HG03025 (cell line): ENCODE data around the gene AQP12A.
"Not testable (repeated sequence)": the region's sequence is repeated elsewhere in the genome, so short reads cannot be mapped to it uniquely, and the experiment has no call there.

ENCODE experiments used
- ATAC-seq: cut with Tn5 transposase; IDR thresholded peaks from one replicate; pipeline ENCODE4 v1.9.1; 2021; ENCODE audit warnings: mild to moderate bottlenecking, moderate library complexity; ENCODE audit not compliant: unreplicated experiment, low FRiP score

AQP12A gene

GRCh38 chr2:240686460-240686859 lies 5.2 kb upstream of the AQP12A start:
- no peak for ATAC-seq

- no peak for ATAC-seq
Observed at GRCh38 chr2:240687045-240687740, 4.5 kb upstream of the AQP12A start.

GRCh38 chr2:240687741-240688552 lies 3.7 kb upstream of the AQP12A start:
- no peak for ATAC-seq

GRCh38 chr2:240688553-240688919 lies 3.1 kb upstream of the AQP12A start:
- ATAC-seq, result no peak

- no peak for ATAC-seq
Observed at GRCh38 chr2:240689975-240690374, 1.7 kb upstream of the AQP12A start.

GRCh38 chr2:240690421-240691074 lies 1.1 kb upstream of the AQP12A start:
- ATAC-seq, result not testable (repeated sequence)

GRCh38 chr2:240691075-240691427 lies 615 bp upstream of the AQP12A start:
- ATAC-seq, result not testable (repeated sequence)

GRCh38 chr2:240692583-240693561 lies 1.2 kb downstream of the AQP12A start:
- ATAC-seq, result not testable (repeated sequence)

GRCh38 chr2:240694304-240694703 lies 2.6 kb downstream of the AQP12A start:
- not testable (repeated sequence) for ATAC-seq

GRCh38 chr2:240695593-240695992 lies 3.9 kb downstream of the AQP12A start:
- ATAC-seq, result not testable (repeated sequence)

- not testable (repeated sequence) for ATAC-seq
Observed at GRCh38 chr2:240696469-240696868, 4.8 kb downstream of the AQP12A start.

GRCh38 chr2:240698852-240699561 lies 7.3 kb downstream of the AQP12A start:
- not testable (repeated sequence) for ATAC-seq

GRCh38 chr2:240699835-240700234 lies 8.2 kb downstream of the AQP12A start:
- not testable (repeated sequence) for ATAC-seq

GRCh38 chr2:240700616-240701015 lies 8.9 kb downstream of the AQP12A start:
- ATAC-seq, result not testable (repeated sequence)

- no peak for ATAC-seq
Observed at GRCh38 chr2:240701091-240701735, 9.5 kb downstream of the AQP12A start.

GRCh38 chr2:240701736-240702639 lies 10.3 kb downstream of the AQP12A start:
- ATAC-seq, result no peak

GRCh38 chr2:240702640-240703011 lies 11.0 kb downstream of the AQP12A start:
- no peak for ATAC-seq
